ENCODE results near the gene ADORA2A.

DNA sequence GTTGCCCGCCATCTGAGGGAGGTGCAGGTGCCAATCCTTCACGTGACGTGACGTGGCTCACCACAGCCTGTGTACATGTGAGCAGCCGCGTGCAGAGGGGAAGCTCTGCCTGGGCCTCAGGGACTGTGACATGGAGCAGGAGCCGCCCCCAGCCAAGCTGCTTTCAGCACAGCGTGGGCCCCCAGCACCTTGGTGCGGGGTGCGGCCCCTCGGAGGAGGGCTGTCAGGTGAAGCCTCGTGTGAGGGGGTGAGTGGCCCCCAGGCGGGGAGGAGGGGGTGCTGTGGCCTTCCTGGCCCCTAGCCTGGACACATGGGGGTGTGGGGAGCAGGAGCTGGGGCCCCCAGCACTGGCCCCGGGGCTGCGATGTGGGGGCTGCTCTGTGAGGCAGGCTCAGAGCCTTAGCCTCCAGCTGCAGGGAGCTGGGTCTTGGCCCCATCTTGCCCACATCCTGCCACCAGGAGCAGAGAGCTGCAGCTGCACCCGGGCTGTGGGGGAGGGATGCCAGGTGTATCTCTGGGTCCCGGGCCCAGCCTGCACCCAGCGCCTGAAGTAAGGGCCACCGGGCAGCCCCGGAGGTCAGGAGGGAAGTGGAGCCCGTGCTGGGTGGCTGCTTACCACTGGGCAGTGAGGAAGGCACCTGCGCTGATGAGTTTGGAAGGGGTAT, at the start of gene ADORA2A:
- TF ChIP-seq, protein P1, sequence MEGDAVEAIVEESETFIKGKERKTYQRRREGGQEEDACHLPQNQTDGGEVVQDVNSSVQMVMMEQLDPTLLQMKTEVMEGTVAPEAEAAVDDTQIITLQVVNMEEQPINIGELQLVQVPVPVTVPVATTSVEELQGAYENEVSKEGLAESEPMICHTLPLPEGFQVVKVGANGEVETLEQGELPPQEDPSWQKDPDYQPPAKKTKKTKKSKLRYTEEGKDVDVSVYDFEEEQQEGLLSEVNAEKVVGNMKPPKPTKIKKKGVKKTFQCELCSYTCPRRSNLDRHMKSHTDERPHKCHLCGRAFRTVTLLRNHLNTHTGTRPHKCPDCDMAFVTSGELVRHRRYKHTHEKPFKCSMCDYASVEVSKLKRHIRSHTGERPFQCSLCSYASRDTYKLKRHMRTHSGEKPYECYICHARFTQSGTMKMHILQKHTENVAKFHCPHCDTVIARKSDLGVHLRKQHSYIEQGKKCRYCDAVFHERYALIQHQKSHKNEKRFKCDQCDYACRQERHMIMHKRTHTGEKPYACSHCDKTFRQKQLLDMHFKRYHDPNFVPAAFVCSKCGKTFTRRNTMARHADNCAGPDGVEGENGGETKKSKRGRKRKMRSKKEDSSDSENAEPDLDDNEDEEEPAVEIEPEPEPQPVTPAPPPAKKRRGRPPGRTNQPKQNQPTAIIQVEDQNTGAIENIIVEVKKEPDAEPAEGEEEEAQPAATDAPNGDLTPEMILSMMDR (IDR thresholded peaks at IDR 0.05): no peak
- TF ChIP-seq POLR2A (IDR thresholded peaks at IDR 0.05) (no peak), EP300 (IDR thresholded peaks at IDR 0.05) (no peak)

Data from ovary (tissue), 3 donors.